Thoracic aorta (tissue), 2 donors: ENCODE data around the gene BIRC5. TPM values are rescaled to one million over a fixed set of nuclear protein-coding genes. Genes with fewer than 3 reads are reported as not detected.
A peak's percentile ranks its signal among the peaks of the same experiment; 100 is the strongest.

Experiments used
- ATAC-seq: fragments of 150-250 bp; one replicate; pipeline ENCODE4 v1.8.0; 2017; ENCODE audit warnings: low read depth; ENCODE audit not compliant: insufficient number of reproducible peaks, low FRiP score
- DNase-seq: peaks from one replicate; pipeline ENCODE4 v3.0.0-alpha.2; 2020; ENCODE audit warnings: low spot score
- H3K27ac ChIP-seq, 2 donors: fragments of 200-600 bp; sonication (generic); 1 replicate in 1 of 2; 2 replicates in 1 of 2; pipeline ENCODE4 v1.5.1; 2016; ENCODE audit warnings: mild to moderate bottlenecking in 2 of 2, moderate library complexity in 2 of 2
- H3K27me3 ChIP-seq: fragments of 200-600 bp; sonication (generic); replicated peaks from 2 replicates; pipeline ENCODE4 v1.6.0; 2016; ENCODE audit warnings: mild to moderate bottlenecking; ENCODE audit not compliant: insufficient read depth
- H3K36me3 ChIP-seq: fragments of 200-600 bp; sonication (generic); one replicate; pipeline ENCODE4 v1.5.1; 2016
- H3K4me1 ChIP-seq, 2 donors: fragments of 200-600 bp; sonication (generic); 1 replicate in 1 of 2; 2 replicates in 1 of 2; pipeline versions ENCODE4 v1.5.1 to v1.6.0; 2016; ENCODE audit warnings: low read depth in 2 of 2, mild to moderate bottlenecking in 1 of 2; ENCODE audit not compliant: control insufficient read depth in 1 of 2
- H3K4me3 ChIP-seq: fragments of 200-600 bp; sonication (generic); 2 replicates; pipeline ENCODE4 v1.5.1; 2016; ENCODE audit warnings: mild to moderate bottlenecking
- H3K9me3 ChIP-seq: fragments of 200-600 bp; sonication (generic); 2 replicates; pipeline ENCODE4 v1.5.1; 2016
- CTCF ChIP-seq: fragments of 200-600 bp; sonication (generic); IDR thresholded peaks from one replicate; pipeline ENCODE4 v1.5.1; 2019; ENCODE audit warnings: antibody characterized with exemption
- total RNA-seq, 2 donors: library from RNA; depleted of rRNA; stranded (reverse); fragments of >200 nt; gene quantifications; one replicate each; pipeline versions ENCODE4 v1.1.0 to v1.2.3, GENCODE V29; 2016

Gene BIRC5
- total RNA-seq, 2 donors from 2014 or later: 0.14 to 4.2 TPM

DNA sequence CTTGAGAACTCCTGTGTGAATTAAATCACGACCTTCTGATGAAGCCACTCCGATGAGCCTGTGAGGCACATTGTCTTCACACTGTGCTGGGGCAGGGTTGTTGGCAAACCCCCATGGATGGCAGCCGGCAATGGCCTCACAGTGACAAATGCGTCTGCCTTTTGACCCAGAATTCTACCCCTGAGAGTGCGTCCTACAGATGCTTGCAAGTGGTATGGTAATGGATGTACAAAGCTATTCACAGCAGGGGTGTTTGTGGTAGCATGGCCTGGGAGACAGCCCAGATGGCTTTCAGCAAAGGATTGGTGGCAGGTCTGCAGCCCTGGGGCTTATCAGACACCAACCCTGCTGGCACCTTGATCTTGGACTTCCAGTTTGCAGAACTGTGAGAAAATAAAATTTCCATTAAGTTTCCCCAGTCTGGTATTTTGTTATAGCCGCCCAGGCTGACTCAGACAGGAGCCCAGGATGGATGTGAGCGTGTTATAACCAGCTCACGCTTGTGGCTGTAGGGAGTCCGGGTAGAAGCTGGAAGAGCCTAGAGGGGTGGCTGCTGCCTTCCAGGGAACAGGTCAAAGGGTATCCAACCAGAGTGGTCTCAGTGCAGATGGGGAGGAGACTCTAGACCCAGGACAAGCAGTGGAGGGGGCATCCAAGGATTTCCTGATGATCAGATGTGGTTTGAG, 16.8 kb upstream of the BIRC5 start:
- no peak for DNase-seq
- no peak for ATAC-seq
- Histone ChIP-seq H3K36me3 (peaks cover 5% of the 10 kb centered on the region), H3K27ac (peak overlapping the region in 1 of 2 donors; percentile 64), H3K4me3 (no peak overlapping the region), H3K27me3 (no peaks in the 10 kb centered on the region), H3K9me3 (no peaks in the 10 kb centered on the region), H3K4me1 (peaks cover 0 to 6% of the 10 kb centered on the region in 2 donors)
- no peak for TF ChIP-seq CTCF

DNA sequence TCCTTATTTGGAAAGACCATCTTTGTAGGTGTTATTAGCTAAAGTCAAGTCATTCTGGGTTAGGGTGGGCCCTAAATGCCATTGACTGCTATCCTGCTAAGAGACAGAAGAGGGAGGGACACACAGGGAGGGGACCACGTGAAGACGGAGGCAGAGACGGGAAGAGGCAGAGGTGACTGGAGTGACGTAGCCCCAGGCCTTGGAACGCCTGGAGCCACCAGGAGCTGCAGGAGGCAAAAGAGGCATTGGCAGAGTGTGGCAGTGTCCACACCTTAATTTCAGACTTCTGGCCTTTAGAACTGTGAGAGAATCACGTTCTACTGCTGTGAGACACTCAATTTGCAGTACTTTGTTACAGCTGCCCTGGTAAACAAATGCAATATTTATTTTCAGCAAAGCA, 13.6 kb upstream of the BIRC5 start:
- peaks cover 0 to 6% of the 10 kb centered on the region in 2 donors for H3K4me1 ChIP-seq
- DNase-seq (no peak), ATAC-seq (no peak)
- H3K27ac ChIP-seq: no peak overlapping the region
- H3K27me3 ChIP-seq: no peaks in the 10 kb centered on the region
- H3K9me3 ChIP-seq: no peaks in the 10 kb centered on the region
- no peak overlapping the region for H3K4me3 ChIP-seq
- no peaks in the 10 kb centered on the region for H3K36me3 ChIP-seq
- TF ChIP-seq CTCF: no peak

- DNase-seq: no peak
- no peak overlapping the region for H3K27ac ChIP-seq
- H3K36me3 ChIP-seq: no peaks in the 10 kb centered on the region
- no peak overlapping the region for H3K4me3 ChIP-seq
- no peaks in the 10 kb centered on the region for H3K27me3 ChIP-seq
- no peak for ATAC-seq
- H3K9me3 ChIP-seq: no peaks in the 10 kb centered on the region
- TF ChIP-seq CTCF: no peak
- H3K4me1 ChIP-seq: peaks cover 0 to 6% of the 10 kb centered on the region in 2 donors
These were observed 11.4 kb upstream of the BIRC5 start for GRCh38 chr17:78202666-78203065.

DNA sequence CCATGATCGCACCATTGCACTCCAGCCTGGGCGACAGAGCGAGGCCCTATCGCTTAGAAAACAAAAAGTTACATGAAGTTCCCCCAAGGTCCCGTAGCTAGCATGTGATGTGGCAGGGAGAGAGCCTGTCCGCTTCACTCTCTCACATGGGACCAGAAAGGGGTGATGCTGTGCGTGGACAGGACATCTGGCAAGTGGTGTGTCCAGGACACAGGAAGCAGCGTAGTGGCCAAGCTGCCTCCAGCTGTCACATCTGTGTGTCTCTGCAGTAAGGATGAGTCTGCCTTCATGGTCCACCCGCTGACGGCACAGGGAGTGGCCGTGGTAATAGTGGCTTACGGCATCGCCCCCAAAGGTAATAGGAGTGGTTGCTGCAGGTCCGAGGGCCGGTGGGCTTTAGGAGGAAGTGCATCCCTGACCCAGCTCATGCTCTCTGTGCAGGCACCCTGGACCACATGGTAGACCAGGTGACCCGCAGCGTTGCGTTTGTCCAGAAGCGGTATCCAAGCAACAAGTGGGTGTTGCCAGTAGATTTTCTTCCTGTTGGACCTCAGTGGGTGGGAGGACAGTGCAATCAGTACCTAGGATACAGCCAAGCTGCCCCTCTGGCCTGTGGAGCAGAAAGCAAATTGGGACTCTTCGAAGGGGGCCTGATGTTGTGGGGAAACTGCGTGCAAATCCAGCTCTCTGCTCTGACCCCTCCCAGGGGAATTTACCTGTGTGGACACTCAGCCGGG, 9.5 kb upstream of the BIRC5 start:
- ATAC-seq: no peak
- Histone ChIP-seq H3K36me3 (no peaks in the 10 kb centered on the region), H3K27ac (no peak overlapping the region)

More for the DNA sequence above, 9.5 kb upstream of the BIRC5 start:
- no peaks in the 10 kb centered on the region for H3K27me3 ChIP-seq
- TF ChIP-seq CTCF: no peak
- no peak overlapping the region for H3K4me3 ChIP-seq
- DNase-seq: no peak
- peaks cover 0 to under 1% of the 10 kb centered on the region in 2 donors for H3K4me1 ChIP-seq
- no peaks in the 10 kb centered on the region for H3K9me3 ChIP-seq
